ENCODE results near the gene SNRNP70.

Gene SNRNP70

GRCh38 chr19:49153167-49153809 is 68.0 kb downstream of the SNRNP70 start:
- DNase-seq (ENCODE audit: low read depth): no peak
- no peak overlapping the region for H3K4me3 ChIP-seq (ENCODE audit: low read length)
- TF ChIP-seq, protein P1, sequence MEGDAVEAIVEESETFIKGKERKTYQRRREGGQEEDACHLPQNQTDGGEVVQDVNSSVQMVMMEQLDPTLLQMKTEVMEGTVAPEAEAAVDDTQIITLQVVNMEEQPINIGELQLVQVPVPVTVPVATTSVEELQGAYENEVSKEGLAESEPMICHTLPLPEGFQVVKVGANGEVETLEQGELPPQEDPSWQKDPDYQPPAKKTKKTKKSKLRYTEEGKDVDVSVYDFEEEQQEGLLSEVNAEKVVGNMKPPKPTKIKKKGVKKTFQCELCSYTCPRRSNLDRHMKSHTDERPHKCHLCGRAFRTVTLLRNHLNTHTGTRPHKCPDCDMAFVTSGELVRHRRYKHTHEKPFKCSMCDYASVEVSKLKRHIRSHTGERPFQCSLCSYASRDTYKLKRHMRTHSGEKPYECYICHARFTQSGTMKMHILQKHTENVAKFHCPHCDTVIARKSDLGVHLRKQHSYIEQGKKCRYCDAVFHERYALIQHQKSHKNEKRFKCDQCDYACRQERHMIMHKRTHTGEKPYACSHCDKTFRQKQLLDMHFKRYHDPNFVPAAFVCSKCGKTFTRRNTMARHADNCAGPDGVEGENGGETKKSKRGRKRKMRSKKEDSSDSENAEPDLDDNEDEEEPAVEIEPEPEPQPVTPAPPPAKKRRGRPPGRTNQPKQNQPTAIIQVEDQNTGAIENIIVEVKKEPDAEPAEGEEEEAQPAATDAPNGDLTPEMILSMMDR (IDR thresholded peaks at IDR 0.05; ENCODE audit: insufficient read depth, low read depth, low read length, missing control alignments): no peak

GRCh38 chr19:49154279-49154678 is 69.0 kb downstream of the SNRNP70 start:
- DNase-seq (ENCODE audit: low read depth): no peak
- TF ChIP-seq, protein P1 (IDR thresholded peaks at IDR 0.05; ENCODE audit: insufficient read depth, low read depth, low read length, missing control alignments): no peak
- no peak overlapping the region for H3K4me3 ChIP-seq (ENCODE audit: low read length)

GRCh38 chr19:49155005-49155819 is 70.0 kb downstream of the SNRNP70 start, which contains the start of gene HRC:
HRC (minus strand) TSS chr19:49155396; CDS start chr19:49155237, 159 bp downstream.
- TF ChIP-seq, protein P1 (IDR thresholded peaks at IDR 0.05; ENCODE audit: insufficient read depth, low read depth, low read length, missing control alignments): no peak
- no peak for DNase-seq (ENCODE audit: low read depth)
- H3K4me3 ChIP-seq (ENCODE audit: low read length): no peak within 1 kb of the TSS

DNA sequence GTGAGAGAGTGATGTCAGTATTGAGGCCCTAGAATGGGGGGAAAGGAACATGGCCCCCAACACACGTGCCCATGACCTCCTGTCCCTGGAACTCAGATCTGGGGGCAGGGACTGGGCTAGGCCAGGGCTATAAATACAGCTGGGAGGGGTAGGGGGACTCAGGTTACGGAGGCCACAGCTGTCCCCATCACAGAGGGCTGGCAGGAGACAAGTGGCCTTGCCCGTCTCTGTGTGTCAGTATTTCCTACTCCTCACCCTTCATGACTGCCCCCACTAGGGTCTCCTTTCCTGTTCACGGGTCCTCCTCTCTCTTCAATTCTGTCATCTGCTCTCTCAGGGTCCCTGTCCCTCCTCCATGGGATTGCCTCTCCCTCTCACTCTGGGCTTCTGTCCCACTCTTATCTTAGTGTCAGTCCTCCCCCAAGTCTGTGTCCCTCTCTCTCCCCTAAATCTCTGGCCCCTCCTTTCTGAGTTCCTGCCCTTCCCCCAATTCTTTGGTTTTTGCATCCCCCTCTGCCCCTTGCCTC is 70.6 kb downstream of the SNRNP70 start:
- DNase-seq (ENCODE audit: low read depth): no peak
- H3K4me3 ChIP-seq (ENCODE audit: low read length): no peak overlapping the region
- TF ChIP-seq, protein P1 (IDR thresholded peaks at IDR 0.05; ENCODE audit: insufficient read depth, low read depth, low read length, missing control alignments): no peak

DNA sequence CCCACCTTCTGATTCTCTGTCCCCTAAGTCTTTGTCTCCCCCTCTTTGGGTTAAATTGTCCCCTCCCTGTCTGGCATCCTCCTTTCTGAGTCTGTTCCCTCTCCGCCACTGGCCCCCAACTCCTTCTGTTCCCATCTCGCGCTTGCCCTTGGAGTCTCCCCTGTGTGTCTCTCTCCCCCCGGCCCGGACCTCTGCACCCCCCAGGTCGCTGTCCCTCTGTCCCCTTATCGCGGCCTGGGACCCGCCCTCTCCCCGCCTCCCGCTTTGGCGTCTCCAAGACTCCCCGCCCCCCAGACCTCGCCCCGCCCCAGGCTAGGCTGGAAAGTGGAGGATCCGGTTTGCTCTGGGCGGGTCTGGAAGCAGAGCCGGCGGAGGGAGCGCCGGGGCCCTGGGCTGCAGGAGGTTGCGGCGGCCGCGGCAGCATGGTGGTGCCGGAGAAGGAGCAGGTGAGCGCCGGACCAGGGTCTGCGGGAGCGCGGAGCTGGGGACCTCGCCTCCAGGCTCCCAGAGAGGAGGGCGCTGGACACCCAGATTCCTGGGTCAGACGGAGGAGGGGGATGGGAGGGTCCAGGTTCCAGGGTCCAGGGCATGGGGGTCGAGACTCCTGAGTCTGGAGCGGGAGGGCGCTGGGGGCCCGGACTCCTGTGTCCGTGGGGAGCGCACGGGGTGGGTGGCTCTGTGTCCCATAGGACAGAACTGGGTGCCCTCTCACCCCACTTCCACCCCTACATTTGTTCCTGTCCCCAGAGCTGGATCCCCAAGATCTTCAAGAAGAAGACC is 72.4 kb downstream of the SNRNP70 start, which contains the start of gene TRPM4:
TSS of gene TRPM4 (plus strand) at position 348 of the 780 bp plus-strand sequence. CDS start at position 423, 75 bp downstream.
- peak within 1 kb of the TSS; percentile 91 for H3K4me3 ChIP-seq (ENCODE audit: low read length)
- peak; percentile 92 for DNase-seq (ENCODE audit: low read depth)
- TF ChIP-seq, protein P1 (IDR thresholded peaks at IDR 0.05; ENCODE audit: insufficient read depth, low read depth, low read length, missing control alignments): no peak

Measured in epithelial cell of esophagus (primary cell).